Ishikawa (cell line): ENCODE measurements around the gene LRATD1.

Source experiments
- CEBPB ChIP-seq: IDR thresholded peaks from 2 replicates; pipeline ENCODE4 v1.6.1; 2012
- EGR1 ChIP-seq: IDR thresholded peaks from 2 replicates; pipeline ENCODE4 v1.6.1; 2012
- EP300 ChIP-seq: IDR thresholded peaks from 2 replicates; pipeline ENCODE4 v1.6.1; 2012; ENCODE audit warnings: borderline replicate concordance
- FOXM1 ChIP-seq: IDR thresholded peaks from 2 replicates; pipeline ENCODE4 v1.6.1; 2012; ENCODE audit warnings: low read depth, borderline replicate concordance
- NFIC ChIP-seq: IDR thresholded peaks from 2 replicates; pipeline ENCODE4 v1.6.1; 2012
- RAD21 ChIP-seq: IDR thresholded peaks from 2 replicates; pipeline ENCODE4 v1.6.1; 2012; ENCODE audit warnings: low read depth
- TAF1 ChIP-seq: IDR thresholded peaks from 2 replicates; pipeline ENCODE4 v1.6.1; 2012; ENCODE audit warnings: low read depth, mild to moderate bottlenecking
- TEAD4 ChIP-seq: IDR thresholded peaks from 2 replicates; pipeline ENCODE4 v1.6.1; 2012
- YY1 ChIP-seq: IDR thresholded peaks from 2 replicates; pipeline ENCODE4 v1.6.1; 2012; ENCODE audit warnings: low read depth
- ZBTB7A ChIP-seq: IDR thresholded peaks from 2 replicates; pipeline ENCODE4 v1.6.1; 2012; ENCODE audit warnings: low read depth
- TF ChIP-seq, protein P1 (sequence below): IDR thresholded peaks from 2 replicates; pipeline ENCODE4 v1.6.1; 2012; ENCODE audit warnings: low read depth, mild to moderate bottlenecking

DNA sequence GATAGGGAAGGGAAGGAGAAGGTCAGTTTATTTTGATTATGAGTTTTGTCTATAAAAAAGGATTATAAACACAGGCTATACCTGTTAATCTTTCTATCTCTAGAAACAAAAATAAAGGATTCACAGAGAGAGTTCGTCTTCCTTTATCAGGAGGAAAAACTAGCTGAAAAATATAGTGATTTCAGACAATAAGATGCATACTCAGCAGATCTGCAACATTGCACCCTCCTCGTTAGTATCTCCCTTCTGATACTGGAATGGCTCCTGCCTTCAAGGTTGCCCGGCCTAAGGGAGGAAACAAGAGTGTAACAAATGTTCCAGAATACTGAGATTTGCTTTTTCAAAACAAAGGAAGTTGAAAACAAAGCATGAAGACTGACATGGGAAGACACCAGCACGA lies 48.7 kb upstream of the LRATD1 start:
- TF ChIP-seq TAF1 (no peak), YY1 (no peak), EGR1 (no peak), ZBTB7A (no peak), RAD21 (no peak), CEBPB (no peak), FOXM1 (no peak), EP300 (no peak), TEAD4 (no peak), NFIC (no peak)
- TF ChIP-seq, protein P1, sequence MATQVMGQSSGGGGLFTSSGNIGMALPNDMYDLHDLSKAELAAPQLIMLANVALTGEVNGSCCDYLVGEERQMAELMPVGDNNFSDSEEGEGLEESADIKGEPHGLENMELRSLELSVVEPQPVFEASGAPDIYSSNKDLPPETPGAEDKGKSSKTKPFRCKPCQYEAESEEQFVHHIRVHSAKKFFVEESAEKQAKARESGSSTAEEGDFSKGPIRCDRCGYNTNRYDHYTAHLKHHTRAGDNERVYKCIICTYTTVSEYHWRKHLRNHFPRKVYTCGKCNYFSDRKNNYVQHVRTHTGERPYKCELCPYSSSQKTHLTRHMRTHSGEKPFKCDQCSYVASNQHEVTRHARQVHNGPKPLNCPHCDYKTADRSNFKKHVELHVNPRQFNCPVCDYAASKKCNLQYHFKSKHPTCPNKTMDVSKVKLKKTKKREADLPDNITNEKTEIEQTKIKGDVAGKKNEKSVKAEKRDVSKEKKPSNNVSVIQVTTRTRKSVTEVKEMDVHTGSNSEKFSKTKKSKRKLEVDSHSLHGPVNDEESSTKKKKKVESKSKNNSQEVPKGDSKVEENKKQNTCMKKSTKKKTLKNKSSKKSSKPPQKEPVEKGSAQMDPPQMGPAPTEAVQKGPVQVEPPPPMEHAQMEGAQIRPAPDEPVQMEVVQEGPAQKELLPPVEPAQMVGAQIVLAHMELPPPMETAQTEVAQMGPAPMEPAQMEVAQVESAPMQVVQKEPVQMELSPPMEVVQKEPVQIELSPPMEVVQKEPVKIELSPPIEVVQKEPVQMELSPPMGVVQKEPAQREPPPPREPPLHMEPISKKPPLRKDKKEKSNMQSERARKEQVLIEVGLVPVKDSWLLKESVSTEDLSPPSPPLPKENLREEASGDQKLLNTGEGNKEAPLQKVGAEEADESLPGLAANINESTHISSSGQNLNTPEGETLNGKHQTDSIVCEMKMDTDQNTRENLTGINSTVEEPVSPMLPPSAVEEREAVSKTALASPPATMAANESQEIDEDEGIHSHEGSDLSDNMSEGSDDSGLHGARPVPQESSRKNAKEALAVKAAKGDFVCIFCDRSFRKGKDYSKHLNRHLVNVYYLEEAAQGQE: no peak
